PC-9 (cell line): ENCODE data around the gene STUM.
"Not testable (repeated sequence)": the region's sequence is repeated elsewhere in the genome, so short reads cannot be mapped to it uniquely, and the experiment has no call there.

Experiments used
- EZH2 ChIP-seq: fragments of 200-600 bp; sonication (generic); IDR thresholded peaks from 2 replicates; pipeline ENCODE4 v1.8.0; 2017; ENCODE audit warnings: antibody characterized with exemption, low read depth
- TF ChIP-seq, protein P1 (sequence below): fragments of 200-600 bp; sonication (generic); conservative IDR thresholded peaks from 2 replicates; pipeline ENCODE4 v1.6.1; 2017; ENCODE audit warnings: mixed run types, antibody characterized with exemption, mild to moderate bottlenecking, moderate library complexity

DNA sequence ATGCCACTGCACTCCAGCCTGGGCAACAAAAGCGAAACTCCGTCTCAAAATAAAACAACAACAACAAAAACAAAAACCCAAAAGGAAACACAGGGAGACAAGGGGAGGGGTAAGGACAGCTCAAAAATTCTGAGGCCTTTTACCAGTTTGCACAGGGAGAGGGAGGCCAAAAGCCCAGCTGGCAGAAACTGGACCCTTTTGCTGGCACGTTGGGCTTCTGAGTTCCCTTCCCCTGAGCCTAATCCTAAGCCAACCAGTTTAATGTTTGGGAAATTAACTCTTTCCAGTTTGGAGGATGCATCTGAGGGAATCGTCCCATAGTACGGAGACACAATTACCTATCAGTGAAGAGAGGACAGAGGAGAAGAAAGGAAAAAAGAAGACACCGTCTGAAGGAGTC is 63.4 kb downstream of the STUM start:
- not testable (repeated sequence) for TF ChIP-seq EZH2
- TF ChIP-seq, protein P1, sequence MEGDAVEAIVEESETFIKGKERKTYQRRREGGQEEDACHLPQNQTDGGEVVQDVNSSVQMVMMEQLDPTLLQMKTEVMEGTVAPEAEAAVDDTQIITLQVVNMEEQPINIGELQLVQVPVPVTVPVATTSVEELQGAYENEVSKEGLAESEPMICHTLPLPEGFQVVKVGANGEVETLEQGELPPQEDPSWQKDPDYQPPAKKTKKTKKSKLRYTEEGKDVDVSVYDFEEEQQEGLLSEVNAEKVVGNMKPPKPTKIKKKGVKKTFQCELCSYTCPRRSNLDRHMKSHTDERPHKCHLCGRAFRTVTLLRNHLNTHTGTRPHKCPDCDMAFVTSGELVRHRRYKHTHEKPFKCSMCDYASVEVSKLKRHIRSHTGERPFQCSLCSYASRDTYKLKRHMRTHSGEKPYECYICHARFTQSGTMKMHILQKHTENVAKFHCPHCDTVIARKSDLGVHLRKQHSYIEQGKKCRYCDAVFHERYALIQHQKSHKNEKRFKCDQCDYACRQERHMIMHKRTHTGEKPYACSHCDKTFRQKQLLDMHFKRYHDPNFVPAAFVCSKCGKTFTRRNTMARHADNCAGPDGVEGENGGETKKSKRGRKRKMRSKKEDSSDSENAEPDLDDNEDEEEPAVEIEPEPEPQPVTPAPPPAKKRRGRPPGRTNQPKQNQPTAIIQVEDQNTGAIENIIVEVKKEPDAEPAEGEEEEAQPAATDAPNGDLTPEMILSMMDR = not testable (repeated sequence)
